Measurements from ENCODE around the gene ARRB1. TPM values are rescaled to one million over a fixed set of nuclear protein-coding genes. Genes with fewer than 3 reads are reported as not detected.
"Not testable (repeated sequence)": the region's sequence is repeated elsewhere in the genome, so short reads cannot be mapped to it uniquely, and the experiment has no call there.

Gene ARRB1
- total RNA-seq, 2 donors from 2014 or later, result 10.7 to 14.7 TPM

- H3K27ac Mint-ChIP-seq, result peak overlapping the region; percentile 95
- no peak for ATAC-seq (replicated peaks)
- H3K27me3 Mint-ChIP-seq, result no peaks in the 10 kb centered on the region
- no peak overlapping the region for H3K4me3 Mint-ChIP-seq
- peaks cover 26% of the 10 kb centered on the region for H3K4me1 Mint-ChIP-seq
- H3K9me3 Mint-ChIP-seq, result no peaks in the 10 kb centered on the region
- H3K36me3 Mint-ChIP-seq (ENCODE audit: low read depth), result no peaks in the 10 kb centered on the region
Measured at GRCh38 chr11:75277991-75278790, 73.3 kb downstream of the ARRB1 start.

DNA sequence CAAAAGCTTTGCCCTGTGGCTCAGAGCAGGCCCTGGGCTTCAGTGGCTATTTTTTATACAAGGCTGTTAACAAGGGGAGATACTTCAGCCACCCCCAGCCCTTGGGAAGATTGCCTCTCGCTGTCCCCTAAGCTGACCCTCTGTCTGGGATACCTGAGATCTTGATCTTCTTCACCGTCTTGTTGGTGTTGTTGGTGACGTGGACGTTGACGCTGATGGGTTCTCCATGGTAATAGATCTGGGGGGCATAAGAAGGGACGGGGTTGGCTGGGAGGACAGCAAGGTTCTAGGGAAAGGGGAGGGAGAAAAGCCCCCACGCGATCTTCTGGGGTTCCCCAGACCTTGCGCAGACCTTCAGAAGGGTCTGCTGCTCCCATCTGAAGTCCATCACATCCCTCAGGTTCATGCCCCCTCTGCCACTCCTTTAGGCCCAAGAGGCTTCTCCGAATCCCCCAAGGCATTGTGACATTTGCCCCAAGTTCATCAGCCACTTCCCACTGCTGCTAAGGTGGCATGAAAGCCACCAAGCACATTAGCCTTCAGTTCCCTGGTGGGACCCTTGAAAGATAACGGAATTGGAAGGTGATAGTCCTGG is 74.2 kb downstream of the ARRB1 start:
- no peaks in the 10 kb centered on the region for H3K9me3 Mint-ChIP-seq
- no peaks in the 10 kb centered on the region for H3K36me3 Mint-ChIP-seq (ENCODE audit: low read depth)
- peak overlapping the region; percentile 95 for H3K27ac Mint-ChIP-seq
- H3K27me3 Mint-ChIP-seq, result no peaks in the 10 kb centered on the region
- H3K4me3 Mint-ChIP-seq, result no peak overlapping the region
- peaks cover 26% of the 10 kb centered on the region for H3K4me1 Mint-ChIP-seq
- ATAC-seq (replicated peaks), result no peak

- Mint-ChIP-seq H3K36me3 (ENCODE audit: low read depth) (no peaks in the 10 kb centered on the region), H3K27ac (peak overlapping the region; percentile 95), H3K4me3 (peak overlapping the region; percentile 74), H3K27me3 (no peaks in the 10 kb centered on the region), H3K4me1 (peaks cover 26% of the 10 kb centered on the region), H3K9me3 (no peaks in the 10 kb centered on the region)
- ATAC-seq (replicated peaks), result no peak
Measured at GRCh38 chr11:75276686-75277085, 74.8 kb downstream of the ARRB1 start.

DNA sequence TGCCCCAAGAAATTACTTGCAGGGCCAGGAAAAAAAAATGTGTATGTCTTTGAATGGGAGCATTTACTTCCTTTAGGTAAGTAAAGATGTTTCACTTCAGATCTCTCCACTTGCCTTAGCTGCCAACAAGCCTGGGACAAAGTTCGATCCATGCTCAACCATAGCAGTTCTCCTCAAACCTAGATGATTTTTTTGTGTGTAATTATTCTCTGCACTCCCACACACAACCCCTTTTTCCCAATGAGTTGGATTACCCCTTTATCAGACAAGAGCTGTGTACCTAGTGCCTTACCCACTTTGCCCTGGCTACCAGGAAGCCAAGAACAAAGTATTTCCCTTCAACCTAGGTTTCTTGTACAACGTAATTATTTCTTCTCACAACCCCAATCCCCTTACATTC is 75.3 kb downstream of the ARRB1 start:
- H3K4me1 Mint-ChIP-seq, result peaks cover 30% of the 10 kb centered on the region
- H3K9me3 Mint-ChIP-seq, result no peaks in the 10 kb centered on the region
- H3K27me3 Mint-ChIP-seq, result no peaks in the 10 kb centered on the region
- H3K27ac Mint-ChIP-seq, result peak overlapping the region; percentile 95
- ATAC-seq (replicated peaks), result no peak
- no peaks in the 10 kb centered on the region for H3K36me3 Mint-ChIP-seq (ENCODE audit: low read depth)
- peak overlapping the region; percentile 74 for H3K4me3 Mint-ChIP-seq

- Mint-ChIP-seq H3K4me3 (peak overlapping the region; percentile 74), H3K36me3 (ENCODE audit: low read depth) (no peaks in the 10 kb centered on the region), H3K27ac (peak overlapping the region; percentile 95), H3K9me3 (no peaks in the 10 kb centered on the region), H3K27me3 (no peaks in the 10 kb centered on the region), H3K4me1 (peaks cover 29% of the 10 kb centered on the region)
- peak; percentile 92 for ATAC-seq (replicated peaks)
Measured at GRCh38 chr11:75275581-75275980, 75.9 kb downstream of the ARRB1 start.

DNA sequence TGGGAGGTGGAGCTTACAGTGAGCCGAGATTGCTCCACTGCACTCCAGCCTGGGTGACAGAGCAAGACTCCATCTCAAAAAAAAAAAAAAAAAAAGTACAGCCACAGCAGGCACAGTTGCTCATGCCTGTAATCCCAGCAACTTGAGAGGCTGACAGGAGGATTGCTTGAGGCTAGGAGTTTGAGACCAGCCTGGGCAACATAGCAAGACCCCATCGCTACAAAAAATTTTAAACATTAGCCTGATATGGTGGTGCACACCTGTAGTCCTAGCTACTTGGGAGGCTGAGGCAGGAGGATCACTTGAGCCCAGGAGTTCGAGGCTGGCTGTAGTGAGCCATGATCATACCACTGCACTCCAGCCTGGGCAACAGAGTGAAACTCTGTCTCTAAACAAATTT is 76.7 kb downstream of the ARRB1 start:
- not testable (repeated sequence) for H3K4me3 Mint-ChIP-seq; H3K27ac Mint-ChIP-seq; H3K9me3 Mint-ChIP-seq; H3K36me3 Mint-ChIP-seq (ENCODE audit: low read depth); H3K27me3 Mint-ChIP-seq; ATAC-seq (replicated peaks)
- H3K4me1 Mint-ChIP-seq, result peaks cover 22% of the 10 kb centered on the region

DNA sequence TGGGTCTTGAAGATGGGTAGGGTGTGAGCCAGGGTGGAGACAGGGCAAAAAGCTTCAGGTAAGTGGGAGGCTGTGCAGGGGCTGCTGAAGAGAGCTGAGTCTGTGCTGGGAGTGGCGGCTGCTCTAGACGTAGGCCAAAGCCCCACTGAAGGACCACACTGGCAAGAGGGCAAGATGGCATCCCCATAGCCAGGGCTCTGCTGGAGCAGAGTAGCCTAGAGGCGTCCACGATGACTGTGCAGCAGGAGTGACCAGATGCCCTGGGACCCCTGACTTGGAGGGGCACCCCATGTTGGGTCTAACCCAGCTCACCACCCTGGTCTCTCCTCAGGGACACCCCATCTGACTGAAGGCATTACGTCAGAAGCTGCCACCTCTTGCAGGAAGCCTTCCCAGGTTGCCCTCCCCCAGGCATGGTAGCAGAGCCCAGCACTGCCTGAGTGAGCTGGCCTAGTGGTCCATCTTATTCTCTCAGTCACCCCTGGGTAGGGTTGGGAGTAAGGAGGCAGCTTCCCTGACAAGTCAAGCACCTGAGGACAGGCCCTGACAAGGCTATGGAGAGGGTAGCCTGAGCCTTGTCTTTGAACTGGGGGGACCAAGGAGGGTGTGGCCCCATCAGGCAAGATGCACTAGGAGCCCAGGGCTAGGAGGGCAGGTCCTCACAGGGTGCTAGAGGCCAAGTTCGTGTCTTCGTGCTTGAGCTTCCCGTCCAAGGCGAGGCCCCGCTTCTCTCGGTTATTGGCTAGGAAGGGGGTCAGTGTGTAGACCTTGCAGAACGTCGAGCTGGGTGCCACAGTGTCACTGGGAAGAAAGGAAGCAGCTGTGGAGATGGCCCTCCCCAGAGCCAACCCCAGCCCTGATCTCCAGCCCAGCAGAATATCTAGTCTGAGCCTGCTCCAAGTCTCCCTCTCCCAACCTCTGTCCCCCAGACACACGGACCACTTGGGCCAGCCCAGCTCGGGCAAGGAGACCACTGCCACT is 77.8 kb downstream of the ARRB1 start:
- Mint-ChIP-seq H3K4me3 (no peak overlapping the region), H3K9me3 (no peaks in the 10 kb centered on the region), H3K27me3 (no peaks in the 10 kb centered on the region), H3K27ac (peak overlapping the region; percentile 79), H3K4me1 (peaks cover 22% of the 10 kb centered on the region), H3K36me3 (ENCODE audit: low read depth) (no peaks in the 10 kb centered on the region)
- ATAC-seq (replicated peaks), result no peak

GRCh38 chr11:75272821-75273301 is 78.6 kb downstream of the ARRB1 start:
- ATAC-seq (replicated peaks), result no peak
- H3K36me3 Mint-ChIP-seq (ENCODE audit: low read depth), result no peaks in the 10 kb centered on the region
- no peak overlapping the region for H3K4me3 Mint-ChIP-seq
- H3K27ac Mint-ChIP-seq, result peak overlapping the region; percentile 17
- H3K27me3 Mint-ChIP-seq, result no peaks in the 10 kb centered on the region
- peaks cover 22% of the 10 kb centered on the region for H3K4me1 Mint-ChIP-seq
- no peaks in the 10 kb centered on the region for H3K9me3 Mint-ChIP-seq

- no peaks in the 10 kb centered on the region for H3K36me3 Mint-ChIP-seq (ENCODE audit: low read depth)
- no peaks in the 10 kb centered on the region for H3K27me3 Mint-ChIP-seq
- H3K27ac Mint-ChIP-seq, result peak overlapping the region; percentile 17
- H3K4me3 Mint-ChIP-seq, result no peak overlapping the region
- no peak for ATAC-seq (replicated peaks)
- H3K4me1 Mint-ChIP-seq, result peaks cover 18% of the 10 kb centered on the region
- no peaks in the 10 kb centered on the region for H3K9me3 Mint-ChIP-seq
Measured at GRCh38 chr11:75272391-75272790, 79.1 kb downstream of the ARRB1 start.

GRCh38 chr11:75271730-75272129 is 79.7 kb downstream of the ARRB1 start:
- H3K4me3 Mint-ChIP-seq, result no peak overlapping the region
- no peaks in the 10 kb centered on the region for H3K9me3 Mint-ChIP-seq
- no peak for ATAC-seq (replicated peaks)
- peak overlapping the region; percentile 80 for H3K27ac Mint-ChIP-seq
- peaks cover 18% of the 10 kb centered on the region for H3K4me1 Mint-ChIP-seq
- no peaks in the 10 kb centered on the region for H3K27me3 Mint-ChIP-seq
- no peaks in the 10 kb centered on the region for H3K36me3 Mint-ChIP-seq (ENCODE audit: low read depth)

GRCh38 chr11:75270896-75271418 is 80.5 kb downstream of the ARRB1 start:
- ATAC-seq (replicated peaks), result no peak
- Mint-ChIP-seq H3K27me3 (no peaks in the 10 kb centered on the region), H3K9me3 (no peaks in the 10 kb centered on the region), H3K4me1 (peaks cover 10% of the 10 kb centered on the region), H3K36me3 (ENCODE audit: low read depth) (no peaks in the 10 kb centered on the region), H3K4me3 (no peak overlapping the region), H3K27ac (peak overlapping the region; percentile 80)

DNA sequence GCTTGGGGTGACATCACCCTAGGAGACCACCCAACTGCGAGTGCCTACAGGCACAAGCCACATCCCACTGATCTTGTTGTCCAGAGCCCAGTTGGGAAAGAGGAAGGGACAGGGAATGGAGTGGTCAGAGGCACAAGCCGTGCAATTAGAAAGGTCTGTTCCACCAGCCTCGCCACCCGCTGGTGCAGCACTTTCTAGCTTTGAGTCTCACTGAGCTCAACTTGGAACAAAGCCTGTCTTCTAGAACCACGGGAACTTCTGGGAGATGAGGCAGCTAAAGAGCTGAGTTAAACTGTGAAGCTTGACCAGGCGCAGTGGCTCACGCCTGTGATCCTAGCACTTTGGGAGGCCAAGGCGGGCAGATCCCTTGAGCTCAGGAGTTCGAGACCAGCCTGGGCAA is 81.6 kb downstream of the ARRB1 start:
- ATAC-seq (replicated peaks), result no peak
- Mint-ChIP-seq H3K4me3 (no peak overlapping the region), H3K4me1 (peaks cover 4% of the 10 kb centered on the region), H3K27ac (no peak overlapping the region), H3K27me3 (no peaks in the 10 kb centered on the region), H3K9me3 (no peaks in the 10 kb centered on the region), H3K36me3 (ENCODE audit: low read depth) (no peaks in the 10 kb centered on the region)

DNA sequence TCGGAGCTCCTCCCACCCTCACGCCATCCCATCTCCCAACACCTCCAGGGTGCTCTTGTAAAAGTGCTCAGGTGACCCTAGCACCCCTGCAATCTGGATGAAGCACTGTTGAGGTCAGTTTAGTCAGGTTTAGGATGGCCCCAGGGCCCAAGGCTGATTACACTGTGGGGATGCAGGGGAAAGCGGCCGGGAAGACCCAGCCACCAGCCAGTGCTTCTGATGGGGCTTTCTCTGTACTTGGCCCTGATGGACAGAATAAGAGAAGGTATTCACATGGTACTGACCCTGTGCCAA is 82.1 kb downstream of the ARRB1 start:
- Mint-ChIP-seq H3K4me3 (no peak overlapping the region), H3K9me3 (no peaks in the 10 kb centered on the region), H3K4me1 (peaks cover 5% of the 10 kb centered on the region), H3K36me3 (ENCODE audit: low read depth) (no peaks in the 10 kb centered on the region), H3K27ac (no peak overlapping the region), H3K27me3 (no peaks in the 10 kb centered on the region)
- ATAC-seq (replicated peaks), result no peak

GRCh38 chr11:75268626-75269366 is 82.7 kb downstream of the ARRB1 start:
- Mint-ChIP-seq H3K9me3 (no peaks in the 10 kb centered on the region), H3K27ac (no peak overlapping the region), H3K4me3 (no peak overlapping the region), H3K4me1 (peaks cover 10% of the 10 kb centered on the region), H3K27me3 (no peaks in the 10 kb centered on the region), H3K36me3 (ENCODE audit: low read depth) (no peaks in the 10 kb centered on the region)
- ATAC-seq (replicated peaks), result no peak
